Measurements from ENCODE around the gene KCNT2.

Gene KCNT2

DNA sequence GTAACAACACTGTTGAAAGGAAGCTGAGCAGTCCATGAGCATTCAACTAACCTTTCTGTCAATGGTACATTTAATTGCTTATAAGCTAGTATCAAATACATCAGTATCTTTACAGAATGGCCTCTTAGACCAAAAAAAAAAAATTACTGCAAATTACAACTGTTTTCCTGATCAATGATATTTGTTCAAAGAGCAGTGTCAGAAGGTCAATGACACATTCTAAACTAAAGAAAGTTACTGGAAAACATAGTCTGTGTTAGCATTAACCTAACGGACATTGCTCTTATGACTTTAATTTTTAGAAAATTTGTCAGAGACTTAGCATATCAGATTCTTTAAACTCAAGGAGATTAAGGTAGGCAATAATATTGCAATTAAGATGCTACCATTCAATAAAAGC is 162.5 kb downstream of the KCNT2 start:
- no peak for DNase-seq (ENCODE audit: low read depth)

DNA sequence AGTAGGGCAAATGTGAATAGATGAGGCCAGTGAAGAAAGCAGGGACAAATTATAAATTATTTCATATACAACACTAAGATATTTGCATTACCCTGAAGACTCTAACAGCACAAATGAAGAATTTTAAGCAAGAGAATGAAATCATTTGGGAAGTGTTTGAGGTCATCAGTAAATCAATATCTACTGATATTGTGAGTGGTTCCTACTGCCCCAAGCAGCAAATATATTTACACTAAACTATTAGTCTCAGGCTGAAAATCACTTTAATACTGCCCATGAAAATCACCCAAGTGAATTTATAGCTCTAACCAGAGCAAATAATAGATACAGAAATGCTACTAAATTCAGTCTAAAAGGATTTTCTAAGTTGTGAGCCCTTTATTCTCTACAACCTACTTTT is 163.6 kb downstream of the KCNT2 start:
- no peak for DNase-seq (ENCODE audit: low read depth)

DNA sequence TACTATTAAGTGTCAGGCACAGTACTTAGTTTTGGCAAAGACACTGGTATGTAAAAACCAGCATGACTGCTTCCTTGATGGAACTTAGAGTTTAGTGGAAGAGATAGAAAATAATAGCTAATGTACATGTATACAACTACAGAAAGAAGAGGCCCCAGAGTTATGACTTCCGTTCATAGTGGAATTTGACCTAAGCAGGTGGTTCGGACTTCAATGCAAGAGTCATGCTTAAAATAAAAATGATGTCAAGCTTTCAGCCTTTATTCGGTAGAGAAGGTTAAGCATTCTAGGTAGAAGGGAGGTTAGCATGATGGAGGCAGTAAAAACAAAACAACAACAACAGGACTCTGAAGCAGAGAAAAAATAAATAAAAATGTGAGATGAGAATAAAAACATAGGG is 165.9 kb downstream of the KCNT2 start:
- no peak for DNase-seq (ENCODE audit: low read depth)

DNA sequence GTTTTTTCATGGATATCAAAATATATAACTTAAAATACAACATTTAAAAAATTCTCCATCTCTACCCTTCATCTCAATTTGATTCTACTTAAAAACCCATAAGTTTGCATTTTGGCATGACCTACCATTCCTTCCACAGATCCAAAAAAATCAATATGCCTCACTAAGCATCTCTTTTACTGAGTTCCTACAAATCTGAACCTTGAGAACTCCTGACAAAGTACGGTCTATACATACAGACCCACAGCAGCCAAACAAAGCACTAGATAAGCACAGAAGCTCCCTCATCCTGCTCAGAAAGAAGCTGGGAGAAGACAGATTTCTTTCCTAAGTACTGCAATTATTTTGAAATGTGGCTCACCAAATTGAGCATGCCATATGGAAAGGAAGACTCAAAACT is 167.5 kb downstream of the KCNT2 start:
- no peak for DNase-seq (ENCODE audit: low read depth)

DNA sequence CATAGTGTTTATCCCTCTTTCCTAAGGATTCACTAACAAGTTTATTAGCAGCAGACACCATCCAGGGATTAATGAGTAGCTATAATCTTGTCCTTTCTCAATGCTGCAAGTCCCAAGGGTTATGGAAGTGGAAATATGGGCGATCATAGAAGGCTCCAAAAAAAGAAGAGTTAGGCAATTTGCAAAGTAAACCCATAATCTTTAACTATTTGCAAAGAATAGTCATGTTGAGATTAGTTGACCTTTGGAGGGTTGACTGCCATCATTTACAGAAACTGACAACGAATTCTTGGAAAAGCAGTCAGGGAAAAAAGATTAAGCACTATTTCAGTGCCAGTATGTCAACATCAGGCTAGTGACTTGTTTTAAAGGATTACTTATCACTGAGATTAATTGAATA is 169.9 kb downstream of the KCNT2 start:
- no peak for DNase-seq (ENCODE audit: low read depth)

DNA sequence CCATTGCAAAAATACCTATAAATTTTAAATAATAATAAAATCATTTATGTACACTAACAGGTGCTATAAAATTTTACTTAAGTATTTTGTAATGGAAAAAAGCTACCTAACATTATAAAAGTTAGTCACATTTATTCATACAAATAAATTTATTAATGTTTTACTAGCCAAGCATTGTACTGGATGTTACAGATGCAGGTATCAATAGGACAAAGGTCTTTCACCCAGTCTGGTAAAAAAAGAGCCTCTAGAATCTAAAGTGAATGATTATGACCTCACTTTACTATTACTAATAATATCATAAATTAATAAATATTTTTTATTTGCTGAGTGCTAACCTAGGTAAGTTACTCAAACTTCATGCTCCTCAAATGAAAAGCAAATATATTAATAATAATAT is 170.6 kb downstream of the KCNT2 start:
- no peak for DNase-seq (ENCODE audit: low read depth)

DNA sequence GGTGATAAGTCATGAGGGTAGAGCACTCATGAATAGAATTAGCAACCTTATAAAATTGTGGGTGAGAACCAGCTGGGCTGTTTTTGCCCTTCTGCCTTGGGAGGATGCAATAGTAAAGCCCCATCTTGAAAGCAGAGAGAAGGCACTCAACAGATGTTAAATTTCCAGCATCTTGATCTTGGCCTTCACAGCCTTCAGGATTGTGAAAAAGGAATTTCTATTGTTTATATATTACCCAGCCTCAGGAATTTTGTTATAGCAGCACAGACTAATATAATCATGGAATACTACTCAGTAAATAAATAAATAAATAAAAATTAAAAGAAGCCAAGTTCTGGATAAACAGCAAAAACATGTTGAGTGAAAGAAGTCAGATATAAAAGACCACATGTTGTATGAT is 175.2 kb downstream of the KCNT2 start:
- DNase-seq (ENCODE audit: low read depth) = peak; percentile 18

DNA sequence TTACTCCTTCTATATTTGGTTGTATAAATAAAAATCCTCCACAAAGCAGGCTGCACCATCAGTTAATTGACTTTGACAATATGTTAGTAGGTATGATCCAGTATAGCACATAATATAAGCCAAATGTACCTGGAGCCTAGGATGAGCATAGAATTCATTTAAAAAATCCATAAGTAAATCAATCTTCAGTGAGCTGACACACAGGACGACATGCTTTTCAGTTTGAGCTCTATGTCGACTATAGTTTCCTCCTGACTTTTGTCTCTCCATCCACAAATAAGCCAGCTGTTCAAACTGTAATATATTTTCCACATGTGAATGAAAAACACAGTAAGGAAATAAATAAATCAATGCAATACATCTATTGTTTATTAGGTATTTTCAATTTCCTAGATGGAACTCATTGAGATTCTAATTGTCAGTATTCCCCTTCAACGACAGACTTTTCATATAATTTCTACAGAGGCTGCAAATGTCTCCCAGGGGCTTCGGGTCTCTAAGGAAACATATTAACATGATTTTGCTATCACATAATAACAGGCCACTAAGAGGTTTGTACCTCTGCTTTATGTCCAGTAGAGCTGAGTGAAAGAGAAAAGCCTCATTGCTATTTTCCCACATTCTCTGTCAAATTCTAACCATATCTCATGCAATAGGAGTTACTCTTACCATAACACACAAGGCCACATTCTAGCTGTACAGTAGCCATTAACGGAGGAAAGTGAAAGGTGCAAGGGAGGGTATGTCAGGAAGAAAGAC is 180.1 kb downstream of the KCNT2 start:
- DNase-seq (ENCODE audit: low read depth) = no peak

DNA sequence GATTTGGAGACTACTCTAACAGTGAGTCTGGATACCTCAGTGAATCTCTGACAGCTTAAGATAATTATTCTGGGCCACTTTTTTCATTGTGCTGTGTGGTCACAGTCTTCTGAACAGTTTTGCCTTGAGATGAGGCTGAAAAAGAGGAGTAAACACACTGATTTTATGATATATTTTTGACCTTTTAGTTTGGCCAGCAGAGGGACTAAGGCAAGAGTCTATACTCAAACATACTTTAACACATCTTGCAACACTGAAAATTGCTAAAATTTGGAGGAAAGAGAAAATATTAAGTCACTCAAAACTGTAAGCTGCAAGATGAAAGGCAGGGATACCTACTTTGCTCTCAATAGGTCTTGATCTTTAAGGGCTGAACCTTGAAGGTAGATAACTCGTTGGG is 182.7 kb downstream of the KCNT2 start:
- no peak for DNase-seq (ENCODE audit: low read depth)

DNA sequence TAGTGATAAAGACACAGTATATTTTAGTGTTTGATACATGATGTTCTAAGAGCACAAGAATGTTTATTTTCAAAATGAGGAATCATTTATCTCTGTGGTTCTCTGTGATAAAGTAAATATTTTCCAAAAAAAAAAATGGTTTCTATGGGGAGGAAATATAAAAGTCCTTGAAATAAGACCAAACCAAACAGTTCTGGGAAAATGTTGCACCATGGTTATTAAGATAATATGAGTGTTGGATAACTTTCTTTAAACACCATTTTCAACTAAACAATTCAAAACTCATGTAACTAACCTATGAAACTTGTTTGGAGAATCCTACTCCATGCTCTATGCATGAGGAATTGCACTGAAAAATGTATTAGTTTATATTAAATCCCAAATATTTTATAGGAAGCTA is 184.6 kb downstream of the KCNT2 start:
- DNase-seq (ENCODE audit: low read depth) = peak; percentile 48

DNA sequence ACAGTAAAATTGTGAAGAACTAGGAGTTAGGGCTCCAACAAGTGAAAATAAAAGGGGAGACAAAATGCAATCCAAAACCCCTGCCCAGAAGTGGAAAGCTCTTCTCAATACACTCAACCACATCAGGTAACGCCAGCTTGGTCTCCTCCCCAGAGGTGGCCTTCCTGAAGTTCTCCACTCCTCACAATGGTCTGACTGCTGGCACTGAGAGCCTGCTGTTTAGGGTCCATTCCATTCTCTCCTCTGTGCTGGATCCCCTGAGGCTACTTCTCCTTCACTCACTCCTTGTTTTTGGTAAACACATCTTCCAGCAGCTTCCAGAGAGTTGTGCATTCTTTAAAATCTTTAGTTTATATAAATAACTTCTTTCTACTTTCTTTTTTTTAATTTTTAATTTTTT is 189.5 kb downstream of the KCNT2 start:
- DNase-seq (ENCODE audit: low read depth) = no peak

DNA sequence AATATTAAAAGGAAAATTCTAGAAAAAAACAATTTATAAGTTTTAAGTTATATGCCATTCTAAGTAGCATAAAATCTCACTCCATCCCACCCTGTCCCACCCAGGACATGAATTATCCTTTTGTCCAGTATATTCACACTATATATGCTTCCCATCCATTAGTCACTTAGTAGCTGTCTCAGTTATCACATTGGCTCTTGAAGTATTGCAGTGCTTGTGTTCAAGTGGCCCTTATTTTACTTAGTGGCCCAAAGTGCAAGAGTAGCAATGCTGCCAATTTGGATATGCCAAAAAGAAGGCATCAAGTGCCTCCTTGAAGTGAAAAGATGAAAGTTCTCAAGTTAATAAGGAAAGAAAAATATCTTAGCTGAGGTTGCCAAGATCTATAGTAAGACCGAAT is 192.3 kb downstream of the KCNT2 start:
- no peak for DNase-seq (ENCODE audit: low read depth)

DNA sequence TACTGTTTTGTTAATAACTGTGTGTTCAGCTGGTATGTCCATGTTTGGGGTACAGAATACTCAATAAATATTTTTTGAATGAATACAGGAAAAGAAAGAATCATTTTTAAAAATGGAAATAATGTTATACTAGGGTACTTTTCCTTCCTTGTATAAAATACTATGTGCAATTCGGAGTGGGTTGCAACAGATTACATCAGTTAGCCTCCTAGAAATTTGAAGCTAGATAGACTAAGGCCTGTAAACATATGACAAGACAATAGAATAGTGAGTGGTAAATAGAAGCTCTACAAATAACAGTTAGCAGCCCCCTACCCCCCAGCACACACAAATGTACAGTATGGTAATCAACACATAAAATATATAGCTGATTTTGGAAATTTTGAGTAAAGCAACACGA is 195.9 kb downstream of the KCNT2 start:
- no peak for DNase-seq (ENCODE audit: low read depth)

DNA sequence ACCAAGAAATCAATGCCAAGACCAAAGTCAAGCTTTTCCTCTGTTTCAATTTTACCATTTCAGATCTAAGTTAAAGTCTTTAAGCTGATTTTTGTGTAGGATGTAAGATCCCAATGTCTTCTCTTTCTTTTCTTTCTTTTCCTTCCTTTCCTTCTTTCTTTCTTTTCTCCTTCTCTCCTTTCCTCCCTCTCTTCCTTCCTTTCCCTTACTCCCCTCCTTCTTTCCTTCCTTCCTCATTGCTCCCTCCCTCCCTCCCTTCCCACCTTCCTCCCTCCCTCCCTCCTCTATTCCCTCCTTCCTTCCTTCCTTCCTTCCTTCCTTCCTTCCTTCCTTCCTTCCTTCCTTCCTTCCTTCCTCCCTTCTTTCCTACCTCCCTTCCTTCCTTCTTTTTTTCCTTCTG is 197.5 kb downstream of the KCNT2 start:
- DNase-seq (ENCODE audit: low read depth) = no peak

DNA sequence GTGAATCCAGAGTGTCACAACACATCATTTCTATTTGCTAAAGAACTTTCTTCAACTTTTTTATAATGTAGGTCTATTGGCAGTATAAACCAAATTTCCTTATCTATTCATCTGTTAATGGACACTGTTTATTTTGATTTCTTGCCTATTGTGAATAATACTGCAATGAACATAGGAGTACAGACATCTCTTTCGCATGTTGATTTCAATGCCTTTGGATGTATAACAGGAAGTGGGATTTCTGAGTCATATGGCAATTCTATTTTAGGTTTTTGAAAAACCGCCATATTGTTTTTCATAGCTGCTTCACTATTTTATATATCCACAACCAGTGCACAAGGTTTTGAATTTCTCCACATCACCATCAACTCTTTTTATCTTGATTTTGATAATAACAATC is 198.7 kb downstream of the KCNT2 start:
- peak; percentile 41 for DNase-seq (ENCODE audit: low read depth)

DNA sequence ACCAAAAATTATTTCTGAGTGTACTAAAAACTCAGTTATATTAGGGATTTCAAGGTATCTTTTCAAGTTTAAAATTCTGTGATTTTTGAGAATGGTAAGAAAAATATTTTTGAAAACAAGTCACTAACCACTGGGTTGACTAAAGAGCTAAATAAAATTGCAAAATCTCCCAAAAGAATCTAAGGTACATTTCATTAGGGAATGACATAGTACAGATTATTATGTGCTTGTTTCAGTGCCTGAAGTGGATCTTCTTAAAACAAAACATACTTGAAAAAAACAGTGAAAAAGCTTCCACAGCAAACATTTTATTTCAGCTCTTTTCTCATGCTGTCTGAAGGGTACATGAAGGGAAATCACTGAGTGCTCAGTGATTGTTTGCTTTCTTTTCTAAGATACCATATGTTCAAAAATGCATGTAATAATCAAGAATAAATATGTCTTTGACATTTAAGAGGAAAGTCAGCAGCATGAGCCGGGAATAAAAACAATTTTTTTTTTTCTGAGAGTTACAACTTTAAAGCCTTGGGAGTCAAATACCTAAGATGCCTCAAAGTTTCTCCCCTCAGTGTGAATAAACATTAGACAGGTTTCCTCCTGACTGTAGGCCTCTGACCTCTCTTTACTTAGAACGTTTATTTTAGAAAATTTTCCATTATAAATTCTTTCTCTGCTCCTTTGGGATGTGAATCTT is 200.7 kb downstream of the KCNT2 start:
- DNase-seq (ENCODE audit: low read depth) = peak; percentile 79

DNA sequence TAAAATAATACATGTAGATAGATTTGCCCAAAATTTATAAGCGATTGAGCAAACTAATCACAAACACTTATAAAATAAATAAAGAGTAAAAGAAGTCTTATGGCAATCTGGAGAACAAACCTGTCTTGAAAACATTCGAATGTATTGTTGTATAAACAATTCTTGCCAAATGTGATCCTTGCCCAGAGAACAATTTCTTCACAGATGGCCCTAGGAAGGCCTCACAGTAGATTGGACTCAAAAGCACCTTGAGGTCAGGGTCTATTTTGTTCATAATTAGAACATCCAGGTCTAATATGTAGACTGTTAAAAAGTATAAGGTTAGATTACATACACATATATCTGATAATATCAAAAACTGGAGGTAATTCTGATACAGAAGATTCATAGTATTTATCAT is 202.4 kb downstream of the KCNT2 start:
- DNase-seq (ENCODE audit: low read depth) = no peak

DNA sequence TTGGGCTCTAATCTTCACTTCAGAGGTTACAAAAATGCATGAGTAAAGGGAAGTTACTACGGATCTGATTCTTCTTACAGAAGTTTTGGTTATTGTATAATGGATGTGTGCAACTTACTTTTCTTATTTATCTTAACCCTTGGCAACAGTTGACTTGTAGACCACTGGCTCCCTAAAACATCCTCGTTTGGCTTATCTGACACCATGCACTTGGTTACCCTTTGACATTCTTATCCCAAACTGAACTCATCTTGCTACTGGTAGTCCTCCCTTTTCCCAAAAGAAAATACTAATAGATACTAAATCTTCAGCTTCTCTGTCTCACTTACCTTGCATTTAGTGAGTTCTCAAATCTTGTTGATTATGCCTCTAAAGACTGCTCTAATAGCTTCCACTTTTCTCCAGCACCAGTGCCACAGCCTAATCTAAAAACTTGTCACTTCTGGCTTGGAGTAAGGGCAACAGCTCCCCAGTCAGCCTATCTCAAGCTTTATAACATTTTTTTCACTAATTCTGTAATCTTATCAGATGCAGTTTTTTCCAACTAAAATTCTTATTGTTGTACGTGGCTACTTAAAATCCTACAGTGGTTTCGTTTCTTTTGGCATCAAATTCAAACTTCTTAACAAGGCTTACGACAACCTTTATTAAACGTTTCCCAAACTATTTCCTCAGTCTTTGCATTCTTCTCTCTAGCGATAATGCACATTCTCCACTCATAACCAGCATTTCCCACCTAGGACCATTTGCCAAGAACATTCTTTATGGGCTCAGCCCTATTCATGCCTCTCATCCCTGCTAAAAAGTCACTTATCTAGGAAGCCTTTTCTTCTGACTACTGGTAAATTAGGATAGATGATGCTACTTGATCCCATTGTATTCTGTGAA is 204.2 kb downstream of the KCNT2 start:
- DNase-seq (ENCODE audit: low read depth) = peak; percentile 82

DNA sequence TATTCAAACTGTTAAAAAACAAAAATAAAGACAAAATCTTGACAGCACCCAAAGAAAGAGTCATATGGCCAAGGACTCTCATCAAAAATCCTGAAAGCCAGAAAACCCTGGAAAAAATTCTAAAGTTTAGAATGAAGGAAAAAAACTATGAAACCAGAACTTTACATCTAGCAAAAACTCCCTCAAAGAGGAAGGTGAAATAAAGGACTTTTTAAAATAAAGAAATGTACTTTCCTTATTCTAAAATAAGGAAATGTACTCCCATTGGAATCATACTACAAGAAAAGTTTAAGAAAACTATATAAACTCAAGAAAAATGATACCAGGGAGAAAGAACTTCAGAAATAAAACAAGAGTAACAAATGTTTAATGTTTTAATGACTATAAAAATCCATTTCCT is 206.3 kb downstream of the KCNT2 start:
- DNase-seq (ENCODE audit: low read depth) = no peak

DNA sequence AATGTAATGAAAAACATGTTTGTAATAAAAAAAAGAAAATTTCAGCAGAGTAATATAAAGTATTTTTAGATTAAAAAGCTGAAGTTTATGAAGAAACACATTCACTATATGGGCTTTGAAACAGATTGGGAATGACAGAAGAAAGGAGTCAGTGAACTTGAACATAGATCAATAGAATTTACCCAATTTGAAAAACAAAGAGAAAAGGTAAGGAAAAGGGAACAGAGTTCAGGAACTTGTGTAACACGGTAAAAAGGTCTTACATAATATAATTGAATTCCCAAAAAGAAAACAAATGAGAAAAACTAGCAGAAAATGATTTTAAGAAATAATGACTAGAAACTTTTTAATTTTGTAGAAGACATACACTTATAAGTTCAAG is 206.8 kb downstream of the KCNT2 start:
- DNase-seq (ENCODE audit: low read depth) = no peak

DNA sequence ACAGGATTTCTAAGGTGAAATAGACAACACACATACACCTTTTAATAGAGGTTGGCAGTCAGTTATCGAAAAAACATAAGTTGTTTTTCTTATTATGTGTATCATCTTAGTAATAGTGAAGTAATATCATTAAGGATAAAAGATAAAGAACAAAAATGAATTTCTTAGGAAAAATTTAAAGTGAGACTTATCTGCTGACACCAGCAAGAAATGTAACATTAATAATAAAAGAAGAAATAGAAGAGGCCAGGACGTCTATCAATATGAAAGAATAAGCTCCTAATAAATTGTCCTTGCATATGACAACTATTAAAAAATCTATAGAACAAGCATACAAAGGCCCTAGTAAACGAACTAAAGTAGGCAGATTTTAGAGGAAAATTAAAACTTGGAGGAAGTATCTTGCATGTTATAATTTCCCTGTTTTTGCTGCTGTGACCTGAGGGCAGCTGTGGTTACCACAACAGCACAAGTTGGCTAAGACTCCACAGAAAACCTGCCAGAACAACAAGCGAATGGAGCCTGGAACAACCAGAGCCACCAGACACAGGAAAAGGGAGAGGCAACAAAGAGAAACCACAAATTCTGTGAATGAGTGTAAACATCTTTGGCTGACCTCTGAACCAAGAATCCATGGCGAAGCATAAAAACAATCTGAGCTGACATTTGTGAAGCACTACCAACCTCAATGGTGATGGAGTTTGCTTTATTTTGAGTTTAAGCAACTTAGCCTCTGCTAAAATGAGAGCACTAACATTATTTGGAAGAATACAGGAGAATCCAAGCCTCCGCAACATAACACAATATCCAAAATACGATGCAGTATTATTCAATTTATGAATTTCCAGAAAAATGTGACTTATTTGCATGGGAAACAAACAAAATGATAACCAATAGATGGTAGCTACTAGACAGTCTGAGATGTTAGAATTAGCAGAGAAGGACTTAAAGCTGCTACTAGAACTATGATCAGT is 207.5 kb downstream of the KCNT2 start:
- DNase-seq (ENCODE audit: low read depth) = peak; percentile 82

DNA sequence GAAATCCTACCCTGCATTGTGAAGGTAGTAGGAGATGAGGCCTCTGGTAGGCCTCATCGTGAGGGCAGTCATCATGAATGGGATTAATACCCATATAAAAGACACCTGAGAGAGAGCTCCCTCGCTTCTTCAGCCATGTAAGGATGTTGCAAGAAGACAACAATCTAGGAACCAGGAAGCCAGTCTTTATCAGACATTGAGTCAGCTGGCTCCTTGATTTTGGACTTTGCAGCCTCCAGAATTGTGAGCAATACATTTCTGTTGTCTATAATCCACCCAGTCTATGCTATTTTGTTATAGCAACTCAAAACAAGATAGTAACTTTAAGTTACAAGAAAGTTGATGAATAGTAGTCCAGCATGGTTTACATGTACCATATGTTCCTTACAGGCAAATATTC is 208.5 kb downstream of the KCNT2 start:
- DNase-seq (ENCODE audit: low read depth) = no peak

Measured in EH (cell line).